GM18498 (cell line): ENCODE data around the gene GPD2.
"Not testable (repeated sequence)": the region's sequence is repeated elsewhere in the genome, so short reads cannot be mapped to it uniquely, and the experiment has no call there.

Experiments used
- ATAC-seq: cut with Tn5 transposase; IDR thresholded peaks from one replicate; pipeline ENCODE4 v1.9.1; 2021; ENCODE audit warnings: mild to moderate bottlenecking, moderate library complexity; ENCODE audit not compliant: unreplicated experiment

GPD2 gene

DNA sequence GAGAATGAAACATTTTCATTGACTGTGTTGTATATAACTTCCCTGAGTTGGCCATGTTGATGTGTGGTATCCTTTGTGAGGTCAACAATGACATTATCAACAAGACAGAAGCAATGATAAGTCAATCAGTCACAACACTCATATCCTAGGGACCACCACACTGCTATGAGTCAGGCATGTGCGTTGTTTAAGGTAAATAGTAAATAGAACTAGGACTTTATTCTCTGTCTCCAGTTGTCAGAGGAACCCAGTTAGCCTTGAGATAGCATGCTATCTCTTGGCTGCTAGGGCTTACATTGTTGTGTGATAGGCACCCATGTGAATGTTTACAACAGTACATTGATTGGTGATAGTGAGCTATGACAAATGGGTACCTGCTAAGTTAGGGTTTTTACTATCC, 37.3 kb downstream of the GPD2 start:
- ATAC-seq, result no peak

DNA sequence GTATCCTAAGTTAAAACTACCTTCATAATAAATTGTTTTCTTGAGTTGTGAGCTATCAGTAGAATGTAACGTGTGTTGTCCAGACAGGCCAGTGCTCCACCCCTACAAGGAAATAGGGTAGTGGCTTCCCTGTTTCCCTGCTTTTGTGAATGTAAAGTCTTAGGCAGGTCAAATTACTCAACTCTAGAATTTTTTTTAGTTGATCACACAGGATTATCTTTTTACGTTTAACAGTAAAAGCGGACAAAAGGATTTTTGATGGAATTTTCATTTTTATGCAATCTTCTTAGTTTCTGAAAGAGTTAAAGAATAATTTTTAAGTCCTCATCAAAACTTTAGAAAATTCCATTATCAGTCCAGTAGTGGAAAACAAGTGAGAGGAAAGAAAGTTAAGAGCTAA, 38.2 kb downstream of the GPD2 start:
- no peak for ATAC-seq

DNA sequence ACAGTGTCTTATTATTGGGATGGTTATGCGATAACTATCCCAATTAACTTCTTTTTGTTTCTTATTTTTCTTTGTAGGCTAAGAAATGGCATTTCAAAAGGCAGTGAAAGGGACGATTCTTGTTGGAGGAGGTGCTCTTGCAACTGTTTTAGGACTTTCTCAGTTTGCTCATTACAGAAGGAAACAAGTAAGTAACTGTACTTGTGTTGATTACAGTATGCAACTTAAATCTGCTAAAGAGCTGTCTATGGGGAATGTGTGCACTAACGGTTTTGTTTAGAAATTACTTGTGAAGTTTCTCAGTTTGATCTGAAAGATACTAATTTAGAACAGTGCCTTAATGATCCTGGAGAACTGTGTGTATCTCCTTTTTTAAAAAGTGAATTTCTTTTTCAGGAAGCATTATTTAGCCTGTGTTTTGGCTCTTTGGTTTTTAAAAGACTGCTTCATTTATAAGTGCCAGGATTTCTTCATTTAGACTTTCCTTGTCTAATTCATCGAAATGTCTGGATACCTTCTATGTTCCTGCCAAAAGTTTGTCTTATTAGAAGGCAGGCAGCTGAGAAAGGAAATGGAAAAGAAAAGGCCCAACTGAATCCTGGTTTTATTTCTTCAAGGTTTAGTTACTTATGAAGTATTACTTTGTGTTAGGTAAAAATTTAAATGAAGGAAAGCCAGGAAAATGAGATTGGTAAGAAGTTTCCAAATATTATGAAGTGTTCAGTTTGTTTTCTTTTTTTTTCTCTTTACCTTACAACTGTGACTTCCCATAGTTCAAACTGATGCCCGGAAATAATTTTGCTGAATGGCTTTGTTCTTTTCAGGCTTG, 40.1 kb downstream of the GPD2 start:
- ATAC-seq, result peak; percentile 29

DNA sequence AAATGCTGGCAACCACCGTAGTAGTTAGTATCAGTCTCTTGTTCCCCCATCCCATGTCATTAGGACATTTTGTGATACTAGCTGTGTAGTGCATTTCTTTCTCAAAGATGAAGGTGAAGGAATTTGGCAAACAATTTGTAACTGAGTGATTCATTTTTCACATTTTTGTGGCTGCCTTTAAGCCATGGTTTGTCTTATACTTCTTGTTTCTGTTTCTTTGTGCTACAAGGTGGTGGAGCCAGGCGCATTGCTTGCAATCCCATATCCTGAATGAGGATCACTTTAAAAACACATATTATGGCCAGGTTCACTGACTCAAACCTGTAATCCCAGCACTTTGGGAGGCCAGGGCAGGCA, 40.6 kb downstream of the GPD2 start:
- peak; percentile 60 for ATAC-seq

DNA sequence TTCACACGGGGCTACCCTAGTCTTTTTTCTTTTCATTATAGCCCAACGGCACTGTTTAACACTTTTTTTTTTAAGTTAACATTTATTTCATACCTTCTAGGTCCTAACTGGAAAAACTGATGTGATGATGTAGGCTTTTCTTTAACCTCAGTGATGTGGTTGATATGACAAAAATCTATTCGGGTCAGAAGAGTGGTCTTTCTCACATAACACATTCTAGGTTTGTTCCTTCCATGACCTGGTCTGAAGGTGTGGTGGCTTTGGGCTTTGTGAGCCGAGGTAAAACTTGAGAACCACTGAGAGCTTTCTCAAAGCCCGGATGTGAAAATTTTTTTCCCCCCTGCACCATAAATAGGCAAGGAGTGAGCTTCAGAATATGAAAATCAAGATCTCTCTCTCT, 44.2 kb downstream of the GPD2 start:
- peak; percentile 52 for ATAC-seq

DNA sequence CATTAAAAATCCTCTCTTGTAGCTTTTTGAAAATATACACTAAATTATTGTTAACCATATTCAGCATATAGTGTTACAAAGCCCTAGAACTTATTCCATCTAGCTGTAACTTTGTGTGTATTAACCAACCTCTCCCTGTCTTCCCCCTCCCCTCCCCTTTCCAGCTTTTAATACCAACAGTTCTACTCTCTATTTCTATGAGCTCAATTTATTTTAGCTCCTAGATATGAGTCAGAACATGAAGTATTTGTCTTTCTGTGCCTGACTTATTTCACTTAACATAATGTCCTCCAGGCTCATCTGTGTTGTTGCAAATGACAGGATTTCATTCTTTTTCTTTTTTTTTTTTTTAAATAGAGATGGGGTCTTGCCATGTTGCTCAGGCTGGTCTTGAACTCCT, 45.1 kb downstream of the GPD2 start:
- no peak for ATAC-seq

DNA sequence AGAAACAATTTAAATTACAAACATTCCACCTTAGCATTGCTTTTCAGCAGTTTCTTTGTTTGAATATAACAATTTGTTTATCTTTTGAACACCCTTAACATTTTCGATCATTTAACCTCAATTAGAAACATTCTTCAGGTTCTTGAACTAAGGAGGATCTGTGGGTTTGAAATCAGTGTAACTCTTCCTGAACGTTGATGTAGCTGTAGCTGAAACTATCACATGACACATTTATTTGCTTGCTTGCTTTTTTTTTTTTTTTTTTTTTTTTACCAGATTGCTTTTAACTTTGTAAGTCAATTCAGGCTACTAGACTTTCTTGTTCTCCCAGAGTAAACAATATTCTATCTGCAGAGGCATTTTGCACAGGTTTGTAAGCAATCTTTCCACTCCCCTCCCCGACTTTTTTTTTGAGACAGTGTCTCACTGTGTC, 47.6 kb downstream of the GPD2 start:
- no peak for ATAC-seq

DNA sequence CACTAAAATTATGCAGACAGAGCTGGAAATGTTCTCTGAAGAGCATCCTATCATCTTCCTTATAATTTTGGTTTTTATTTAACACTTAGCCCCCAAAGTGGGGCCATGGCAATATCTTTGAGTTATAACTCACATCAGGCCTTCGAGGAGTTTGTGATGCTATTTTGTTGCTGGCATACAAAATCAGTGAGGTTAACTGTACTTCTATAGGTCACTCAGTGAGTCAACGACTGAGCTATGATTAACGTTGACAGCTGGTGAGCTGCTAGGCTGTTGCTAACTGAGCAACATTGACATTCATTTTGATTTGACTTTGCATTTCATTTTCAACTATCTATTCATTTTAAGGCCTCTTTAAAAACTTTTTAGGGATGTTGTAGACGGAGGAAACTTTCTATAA, 50.0 kb downstream of the GPD2 start:
- no peak for ATAC-seq

DNA sequence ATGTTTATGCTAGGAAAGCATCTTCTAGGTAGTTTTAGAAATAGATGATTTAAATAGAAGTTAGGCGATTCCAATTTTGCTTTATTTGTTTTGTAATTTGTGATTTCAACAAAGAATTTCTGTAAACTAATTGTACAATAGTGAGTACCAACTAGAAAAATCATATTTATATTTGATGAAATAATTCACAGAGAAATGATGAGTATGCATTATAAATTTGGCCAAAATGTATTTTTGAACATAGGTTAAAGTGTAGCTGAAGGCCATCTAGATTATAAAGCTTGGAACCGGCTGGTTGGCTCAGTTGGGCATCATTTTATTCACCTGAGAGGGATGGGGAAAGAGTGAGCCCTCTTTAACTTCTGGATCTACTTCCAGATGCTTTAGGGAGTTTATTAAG, 50.4 kb downstream of the GPD2 start:
- ATAC-seq, result no peak

DNA sequence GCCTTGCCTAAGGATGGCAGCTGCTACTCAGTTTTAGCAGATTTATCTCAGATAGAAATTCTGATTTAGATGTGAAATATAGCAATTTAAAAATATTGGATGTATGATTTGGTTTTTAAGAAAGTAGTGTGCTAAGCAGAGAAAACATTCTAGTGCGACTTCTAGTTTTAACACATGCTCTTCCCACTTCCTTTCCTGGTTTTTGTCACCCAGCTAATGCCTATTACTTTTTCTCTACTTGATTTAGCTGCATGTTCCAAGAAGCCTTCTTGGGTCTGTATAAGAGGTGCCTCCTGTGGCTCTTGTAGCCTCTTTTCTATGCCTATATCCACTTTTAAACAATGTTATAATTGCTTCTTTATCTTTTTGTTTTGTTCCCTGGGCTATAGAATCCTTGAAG, 53.0 kb downstream of the GPD2 start:
- no peak for ATAC-seq

DNA sequence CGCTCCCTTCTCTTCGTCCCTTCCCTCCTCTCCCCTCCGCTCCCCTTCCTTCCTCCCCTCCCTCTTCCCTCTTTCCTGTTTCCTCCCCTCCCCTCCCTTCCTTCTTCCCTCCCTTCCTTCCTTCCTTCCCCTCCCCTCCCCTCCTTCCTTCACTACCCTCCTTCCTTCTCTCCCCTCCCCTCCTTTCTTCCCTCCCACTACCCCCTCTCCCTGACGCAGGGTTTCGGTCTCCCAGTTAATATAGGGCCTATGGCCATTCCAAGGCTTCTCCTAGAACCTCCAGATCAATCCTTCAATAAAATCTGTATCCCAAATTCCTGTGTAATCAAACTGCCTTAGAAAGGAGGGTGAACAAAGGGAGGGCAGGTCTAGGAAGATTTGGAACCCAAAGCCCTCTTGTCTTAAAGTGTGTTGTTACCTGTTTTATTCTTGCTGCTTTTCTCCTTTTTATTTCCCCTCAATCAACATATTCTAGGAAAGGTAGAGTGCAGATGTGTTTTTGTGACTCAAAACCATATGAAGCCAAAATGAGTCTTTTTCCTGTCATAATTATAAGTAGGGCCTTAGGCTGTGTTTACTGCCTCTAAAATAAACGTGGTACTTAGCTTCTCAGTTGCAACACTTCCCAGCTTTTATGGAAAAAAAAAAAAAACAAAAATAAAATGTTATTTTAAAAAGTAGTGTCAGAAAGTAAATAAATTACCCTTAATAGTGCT, 53.7 kb downstream of the GPD2 start:
- no peak for ATAC-seq

DNA sequence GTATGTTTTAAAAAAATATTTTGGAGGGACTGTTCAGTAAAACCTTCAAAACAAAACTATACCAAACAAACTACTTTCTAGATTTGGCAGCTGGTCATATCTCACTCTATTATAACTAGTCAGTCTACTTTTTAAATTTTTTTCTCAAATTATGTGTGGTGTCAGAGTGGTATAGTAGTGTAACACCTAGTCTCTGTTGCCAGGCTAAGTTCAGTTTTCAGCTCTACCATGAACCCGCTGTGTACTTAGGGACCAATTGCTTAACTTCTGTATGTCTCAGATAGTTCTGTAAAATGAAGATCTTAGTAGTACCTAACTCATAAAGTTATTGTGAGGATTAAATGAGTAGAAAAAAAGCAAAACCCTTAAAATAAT, 54.3 kb downstream of the GPD2 start:
- ATAC-seq, result no peak

DNA sequence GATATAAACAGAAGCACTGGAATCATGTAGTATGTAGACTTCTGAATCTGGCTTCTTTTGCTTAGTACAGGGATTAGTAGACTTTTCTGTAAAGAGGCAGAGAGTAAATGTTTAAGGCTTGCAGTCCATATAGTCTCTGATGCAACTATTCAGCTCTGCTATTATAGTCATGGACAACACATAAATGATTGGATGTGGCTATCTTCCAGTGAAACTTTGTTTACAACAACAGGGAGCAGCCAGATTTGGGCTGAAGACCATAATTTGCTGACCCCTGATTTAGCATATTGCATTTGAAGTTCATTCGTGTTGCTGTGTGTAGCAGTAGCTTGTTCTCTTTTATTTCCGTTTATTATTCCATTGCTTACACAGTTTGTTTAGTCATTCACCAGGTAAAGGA, 55.0 kb downstream of the GPD2 start:
- ATAC-seq, result no peak

DNA sequence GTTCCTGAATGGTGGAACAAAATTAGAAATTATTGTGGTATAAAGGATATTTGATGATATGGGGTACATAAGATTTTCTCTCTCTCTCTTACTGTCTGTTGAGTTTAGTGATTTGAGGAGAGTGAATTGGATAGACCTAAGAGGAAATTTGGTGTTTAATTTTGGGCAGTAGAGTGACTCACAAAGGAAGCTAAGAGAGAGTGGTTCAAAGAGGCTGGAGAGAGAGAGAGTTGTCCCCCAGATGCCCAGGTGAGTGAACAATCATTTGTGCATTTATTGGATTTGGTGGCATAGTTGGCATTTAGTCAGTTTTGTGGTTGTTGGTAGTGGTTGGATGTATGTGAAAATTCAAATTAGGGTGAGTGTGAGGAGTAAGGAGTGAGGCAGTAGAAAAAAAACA, 56.8 kb downstream of the GPD2 start:
- ATAC-seq, result no peak

DNA sequence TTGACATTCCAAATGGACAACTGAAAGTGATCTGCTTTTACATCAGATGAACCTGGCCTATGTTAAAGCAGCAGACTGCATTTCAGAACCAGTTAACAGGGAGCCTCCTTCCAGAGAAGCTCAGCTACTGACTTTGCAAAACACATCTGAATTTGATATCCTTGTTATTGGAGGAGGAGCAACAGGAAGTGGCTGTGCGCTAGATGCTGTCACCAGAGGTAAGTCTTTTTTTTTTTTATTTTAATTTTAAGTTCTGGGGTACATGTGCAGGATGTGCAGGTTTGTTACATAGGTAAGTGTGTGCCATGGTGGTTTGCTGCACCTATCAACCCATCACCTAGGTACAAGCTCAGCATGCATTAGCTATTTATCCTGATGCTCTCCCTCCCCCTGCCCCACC, 59.8 kb downstream of the GPD2 start:
- ATAC-seq, result not testable (repeated sequence)

DNA sequence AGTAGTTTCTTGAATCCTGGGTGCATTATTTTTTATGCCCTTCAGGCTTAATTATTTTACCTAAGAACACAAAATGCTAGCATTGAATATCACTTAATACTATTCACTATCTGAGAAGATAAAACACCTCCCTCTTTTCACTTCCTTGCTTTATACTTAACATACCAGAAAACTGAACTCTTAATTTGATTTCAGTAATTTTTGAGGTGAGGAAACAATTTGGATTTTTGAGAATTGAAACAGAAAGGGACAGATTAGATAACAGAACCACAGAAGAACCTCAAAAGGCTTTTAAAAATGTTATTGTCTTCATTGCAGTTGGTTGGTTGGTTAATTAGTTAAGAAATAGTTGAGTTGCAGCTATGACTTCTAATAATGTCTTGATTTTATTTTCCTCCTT, 69.5 kb downstream of the GPD2 start:
- peak; percentile 82 for ATAC-seq

DNA sequence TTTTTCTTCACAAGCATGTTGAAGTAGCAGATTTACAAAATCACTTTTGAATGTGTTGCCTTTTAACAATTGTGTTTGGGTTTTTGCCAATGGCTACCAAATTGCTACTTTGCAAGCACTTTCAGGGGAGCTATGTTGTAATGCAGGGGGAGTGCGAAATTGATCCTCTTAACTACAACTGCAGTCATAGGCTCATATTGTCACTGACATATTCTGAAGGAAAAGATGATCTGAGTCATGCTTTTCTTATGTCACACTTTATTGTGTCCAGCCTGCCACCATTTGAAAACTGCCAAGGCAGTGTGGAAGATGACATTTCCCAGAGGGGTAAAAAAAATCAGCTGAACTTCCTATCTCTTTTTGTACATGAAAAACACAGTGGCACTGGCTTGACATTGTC, 74.9 kb downstream of the GPD2 start:
- ATAC-seq, result peak; percentile 26

DNA sequence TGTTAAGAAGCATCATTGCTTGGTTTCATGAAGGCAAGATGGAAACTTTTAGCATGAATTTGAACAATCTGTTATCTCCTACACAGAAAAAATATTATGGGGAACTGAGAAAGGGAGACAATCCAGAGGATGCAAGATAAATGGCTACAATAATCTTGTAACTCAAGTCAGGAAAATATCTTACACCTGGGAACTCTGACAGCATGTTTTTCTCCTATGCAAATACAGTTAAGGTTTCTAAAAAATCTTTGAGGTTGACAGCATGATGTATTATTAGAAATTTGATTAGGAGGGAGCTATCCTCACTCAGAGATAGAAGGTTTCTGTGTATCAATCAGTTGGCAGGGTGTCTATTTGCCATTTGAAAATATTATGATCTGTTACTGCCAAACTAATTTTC, 75.6 kb downstream of the GPD2 start:
- ATAC-seq, result peak; percentile 82

DNA sequence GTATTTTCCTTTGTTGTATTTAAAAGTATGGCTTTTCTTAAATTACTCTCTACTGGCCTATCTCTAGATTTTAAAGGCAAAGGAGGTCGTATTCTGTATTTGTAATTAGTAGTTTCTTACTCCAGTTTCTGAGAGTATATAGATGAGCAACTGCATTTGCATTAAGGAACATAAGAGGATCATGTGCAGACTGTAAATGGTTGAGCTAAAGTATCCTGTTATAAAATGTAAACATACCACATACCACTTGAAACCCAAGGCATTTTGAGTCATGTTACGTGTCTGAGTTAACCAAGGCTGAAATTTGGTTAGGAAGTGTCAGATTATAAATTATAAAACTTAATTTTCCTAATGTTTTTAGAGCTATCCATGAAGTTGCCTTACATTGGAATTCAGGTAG, 76.3 kb downstream of the GPD2 start:
- ATAC-seq, result peak; percentile 44

DNA sequence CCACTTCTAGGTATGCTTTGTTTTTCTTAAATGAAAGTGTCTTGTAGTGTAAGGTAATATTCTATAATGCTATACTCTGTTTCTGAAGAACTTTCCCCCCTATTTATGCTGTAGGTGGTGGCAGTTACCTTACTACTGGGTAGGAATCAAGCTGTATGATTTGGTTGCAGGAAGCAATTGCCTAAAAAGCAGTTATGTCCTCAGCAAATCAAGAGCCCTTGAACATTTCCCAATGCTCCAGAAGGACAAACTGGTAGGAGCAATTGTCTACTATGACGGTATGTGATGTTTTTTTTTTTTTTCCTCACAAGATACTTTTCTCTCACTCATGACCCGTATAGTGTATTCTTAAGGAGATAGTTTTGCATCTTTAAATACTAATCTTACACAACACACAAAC, 77.0 kb downstream of the GPD2 start:
- ATAC-seq, result no peak

DNA sequence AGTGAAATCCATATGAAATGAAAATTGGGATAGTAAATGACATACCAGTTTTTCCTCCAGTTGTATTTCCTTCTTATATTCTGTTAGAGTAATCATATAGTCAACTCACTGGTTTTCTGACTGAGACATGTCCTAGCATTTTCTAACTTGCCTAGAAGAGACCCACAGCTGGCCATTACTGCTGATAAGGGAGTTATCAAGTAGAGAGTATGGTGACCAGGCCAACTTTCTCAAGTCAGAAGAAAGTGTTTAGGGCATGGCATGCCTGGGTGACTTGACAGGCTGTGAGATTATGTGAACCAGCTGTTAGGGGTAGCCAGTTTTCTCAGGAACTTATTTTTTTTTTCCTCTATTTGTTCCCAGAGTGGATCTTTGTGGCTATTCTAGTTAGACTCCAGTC, 81.2 kb downstream of the GPD2 start:
- ATAC-seq, result no peak

DNA sequence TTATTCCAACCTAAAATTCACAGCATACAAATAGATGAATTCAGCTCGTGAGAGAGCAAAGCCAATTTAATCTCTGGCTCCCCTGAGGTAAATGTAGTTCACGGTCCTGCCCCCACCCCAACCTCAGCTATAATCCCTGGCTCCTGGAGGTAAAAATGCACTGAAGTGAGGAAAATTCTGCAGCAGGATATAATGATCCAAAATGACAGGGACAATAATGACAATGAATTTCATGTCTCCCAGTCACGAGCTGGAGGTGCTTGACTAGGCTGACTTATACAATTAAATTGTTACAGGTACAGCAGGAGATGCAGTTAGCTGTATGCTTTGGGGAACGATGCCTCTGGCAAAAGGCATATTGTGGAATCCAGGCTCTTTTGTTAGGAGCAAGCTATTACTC, 82.0 kb downstream of the GPD2 start:
- no peak for ATAC-seq
